SK-N-SH (cell line): ENCODE data around the gene DHRS4L2. TPM values are rescaled to one million over a fixed set of nuclear protein-coding genes. Genes with fewer than 3 reads are reported as not detected.

Experiments used
- CTCF ChIA-PET: fragments of 300-600, 350-600 bp; formaldehyde crosslinking; extraction: SDS; loops from one replicate; lab custom pipeline; 2021; lab: Yijun Ruan, JAX
- POLR2A ChIA-PET: fragments of 350-600 bp; sonication (Branson Sonifier 250); formaldehyde crosslinking; extraction: SDS; loops from one replicate; lab custom pipeline; 2020; ENCODE audit warnings: antibody characterized with exemption, inconsistent platforms; lab: Yijun Ruan, JAX
- DNase-seq: peaks from one replicate; pipeline ENCODE4 v3.0.0; 2012
- H2AFZ ChIP-seq: fragments of 200-600 bp; sonication (generic); 2 replicates; pipeline ENCODE4 v1.8.1; 2016; ENCODE audit warnings: antibody characterized with exemption, mild to moderate bottlenecking, low read depth
- H3F3A ChIP-seq: fragments of 200-600 bp; sonication (generic); replicated peaks from 2 replicates; pipeline ENCODE3; 2016; ENCODE audit warnings: antibody characterized with exemption, mild to moderate bottlenecking; ENCODE audit not compliant: insufficient read depth
- H3K27ac ChIP-seq, 2 experiments: fragments of 200-500 bp in 1 of 2; fragments of 200-600 bp in 1 of 2; sonication (Bioruptor generic) in 1 of 2; sonication (generic), shearing (Covaris generic) in 1 of 2; 2 replicates each; pipeline versions ENCODE4 v1.5.1 to v1.6.1; 2014 to 2016; ENCODE audit warnings: low read depth in 2 of 2, inconsistent platforms in 1 of 2, low read length in 1 of 2, mild to moderate bottlenecking in 1 of 2, mixed read lengths in 1 of 2
- H3K27me3 ChIP-seq: fragments of 200-600 bp; sonication (generic), shearing (Covaris generic); 2 replicates; pipeline ENCODE4 v1.6.1; 2016; ENCODE audit warnings: mixed run types; ENCODE audit not compliant: insufficient read depth
- H3K36me3 ChIP-seq, 2 experiments: fragments of 200-500 bp in 1 of 2; fragments of 200-600 bp in 1 of 2; sonication (Bioruptor generic) in 1 of 2; sonication (generic) in 1 of 2; replicated peaks in 1 of 2; 2 replicates each; pipeline versions ENCODE3 to v1.5.1; 2014 to 2016; ENCODE audit warnings: low read length in 1 of 2, mild to moderate bottlenecking in 1 of 2; ENCODE audit not compliant: insufficient read depth in 2 of 2, control insufficient read depth in 1 of 2
- H3K4me1 ChIP-seq, 2 experiments: fragments of 200-500 bp in 1 of 2; fragments of 200-600 bp in 1 of 2; sonication (Bioruptor generic) in 1 of 2; sonication (generic), shearing (Covaris generic) in 1 of 2; 2 replicates each; pipeline versions ENCODE4 v1.5.1 to v1.6.1; 2014 to 2016; ENCODE audit warnings: low read depth in 1 of 2, low read length in 1 of 2, mixed run types in 1 of 2; ENCODE audit not compliant: insufficient read depth in 2 of 2, control insufficient read depth in 1 of 2
- H3K4me2 ChIP-seq: fragments of 200-600 bp; sonication (generic), shearing (Covaris generic); 2 replicates; pipeline ENCODE4 v1.6.1; 2017; ENCODE audit warnings: mixed run types
- H3K4me3 ChIP-seq, 2 experiments: fragments of 200-500 bp in 1 of 2; fragments of 200-600 bp in 1 of 2; sonication (Bioruptor generic) in 1 of 2; sonication (generic), shearing (Covaris generic) in 1 of 2; 2 replicates each; pipeline versions ENCODE4 v1.5.1 to v1.8.1; 2014 to 2016; ENCODE audit warnings: low read depth in 2 of 2, inconsistent platforms in 1 of 2, low read length in 1 of 2, mild to moderate bottlenecking in 1 of 2, mixed read lengths in 1 of 2, moderate library complexity in 1 of 2
- H3K79me2 ChIP-seq: fragments of 200-600 bp; sonication (generic); 2 replicates; pipeline ENCODE4 v1.8.1; 2017; ENCODE audit warnings: mild to moderate bottlenecking; ENCODE audit not compliant: insufficient read depth
- H3K9ac ChIP-seq: fragments of 200-600 bp; sonication (generic); 2 replicates; pipeline ENCODE4 v1.6.1; 2017; ENCODE audit warnings: mixed run types
- H3K9me2 ChIP-seq: fragments of 200-600 bp; sonication (generic); 2 replicates; pipeline ENCODE4 v1.6.1; 2017; ENCODE audit warnings: mixed run types
- H3K9me3 ChIP-seq: fragments of 200-600 bp; sonication (generic); 2 replicates; pipeline ENCODE4 v1.6.1; 2017; ENCODE audit warnings: mixed run types, mild to moderate bottlenecking, moderate library complexity
- H4K20me1 ChIP-seq: fragments of 200-600 bp; sonication (generic); 2 replicates; pipeline ENCODE4 v1.6.1; 2017; ENCODE audit warnings: mild to moderate bottlenecking, mixed run types; ENCODE audit not compliant: insufficient read depth
- ELF1 ChIP-seq: IDR thresholded peaks from 2 replicates; pipeline ENCODE4 v1.4.0; 2012
- EP300 ChIP-seq, 2 experiments: IDR thresholded peaks; 2 replicates each; pipeline versions ENCODE4 v1.4.0 to v1.6.1; 2012; ENCODE audit warnings: borderline replicate concordance in 1 of 2, low read depth in 1 of 2, low read length in 1 of 2
- EZH2phosphoT487 ChIP-seq: fragments of 200-600 bp; sonication (generic); IDR thresholded peaks from 2 replicates; pipeline ENCODE4 v1.6.1; 2017; ENCODE audit warnings: low read depth, mixed run types, mild to moderate bottlenecking, antibody characterized with exemption, moderate library complexity, borderline replicate concordance
- FOSL2 ChIP-seq: IDR thresholded peaks from 2 replicates; pipeline ENCODE4 v1.4.0; 2012; ENCODE audit warnings: low read depth, mild to moderate bottlenecking, moderate library complexity, borderline replicate concordance
- FOXJ3 ChIP-seq: sonication (generic); formaldehyde crosslinking; IDR thresholded peaks from 2 replicates; pipeline ENCODE4 v1.5.1; 2020; ENCODE audit warnings: mild to moderate bottlenecking, missing genetic modification reagents
- GABPA ChIP-seq: IDR thresholded peaks from 2 replicates; pipeline ENCODE4 v1.4.0; 2012; ENCODE audit warnings: low read depth, mild to moderate bottlenecking
- GATA2 ChIP-seq: sonication (generic); formaldehyde crosslinking; IDR thresholded peaks from 2 replicates; pipeline ENCODE4 v1.5.0; 2020; ENCODE audit warnings: mild to moderate bottlenecking, missing genetic modification reagents
- JUND ChIP-seq: IDR thresholded peaks from 2 replicates; pipeline ENCODE4 v1.4.0; 2012
- MXI1 ChIP-seq: IDR thresholded peaks from 2 replicates; pipeline ENCODE4 v1.6.1; 2012; ENCODE audit warnings: mild to moderate bottlenecking, low read depth, low read length, improper control_type of control experiment
- NFIC ChIP-seq: IDR thresholded peaks from 2 replicates; pipeline ENCODE4 v1.4.0; 2012; ENCODE audit warnings: borderline replicate concordance
- RAD21 ChIP-seq: IDR thresholded peaks from 2 replicates; pipeline ENCODE4 v1.6.1; 2012; ENCODE audit warnings: mild to moderate bottlenecking, low read length
- RXRA ChIP-seq: IDR thresholded peaks from 2 replicates; pipeline ENCODE4 v1.4.0; 2012; ENCODE audit warnings: low read depth, mild to moderate bottlenecking, borderline replicate concordance
- SIN3A ChIP-seq: IDR thresholded peaks from 2 replicates; pipeline ENCODE4 v1.6.1; 2012; ENCODE audit warnings: low read depth, mild to moderate bottlenecking, low read length, moderate library complexity, borderline replicate concordance
- SMC3 ChIP-seq: IDR thresholded peaks from 2 replicates; pipeline ENCODE4 v1.6.1; 2012; ENCODE audit warnings: low read depth, low read length, improper control_type of control experiment
- TCF12 ChIP-seq: IDR thresholded peaks from 2 replicates; pipeline ENCODE4 v1.4.0; 2012
- TEAD4 ChIP-seq: IDR thresholded peaks from 2 replicates; pipeline ENCODE4 v1.4.0; 2012; ENCODE audit warnings: mild to moderate bottlenecking, borderline replicate concordance; ENCODE audit not compliant: insufficient read depth
- WGBS: methylation state at CpG from one replicate; pipeline ENCODE4 v1.1.6; 2017; ENCODE audit warnings: low lambda C conversion rate; 5-methylcytosine and 5-hydroxymethylcytosine counted together
- polyA plus RNA-seq, 3 experiments: library from polyadenylated mRNA; depleted of rRNA; stranded (reverse); fragments of >200 nt; gene quantifications; 2 replicates each; pipeline ENCODE4 v1.2.3, GENCODE V29; 2012
- TF ChIP-seq, protein P1 (sequence below): IDR thresholded peaks from 2 replicates; pipeline ENCODE4 v1.6.1; 2012; ENCODE audit warnings: mild to moderate bottlenecking, low read depth, low read length, moderate library complexity
- TF ChIP-seq, protein P2 (sequence below): fragments of 150-350 bp; IDR thresholded peaks from 2 replicates; pipeline ENCODE4 v1.6.1; 2017; ENCODE audit warnings: antibody characterized with exemption, low read length, low read depth, borderline replicate concordance
- TF ChIP-seq, protein P3 (sequence below): IDR thresholded peaks from 2 replicates; pipeline ENCODE4 v1.4.0; 2012; ENCODE audit warnings: low read depth, borderline replicate concordance
- TF ChIP-seq, protein P4 (sequence below): fragments of 200-600 bp; sonication (generic); IDR thresholded peaks from 2 replicates; pipeline ENCODE4 v1.6.1; 2017; ENCODE audit warnings: antibody characterized with exemption, mild to moderate bottlenecking, moderate library complexity
- TF ChIP-seq, protein P5 (sequence below): IDR thresholded peaks from 2 replicates; pipeline ENCODE4; 2012

DHRS4L2 gene
- polyA plus RNA-seq, 1 of the 3 experiments (the other 2 are of a cell fraction): 14.6 TPM

DNA sequence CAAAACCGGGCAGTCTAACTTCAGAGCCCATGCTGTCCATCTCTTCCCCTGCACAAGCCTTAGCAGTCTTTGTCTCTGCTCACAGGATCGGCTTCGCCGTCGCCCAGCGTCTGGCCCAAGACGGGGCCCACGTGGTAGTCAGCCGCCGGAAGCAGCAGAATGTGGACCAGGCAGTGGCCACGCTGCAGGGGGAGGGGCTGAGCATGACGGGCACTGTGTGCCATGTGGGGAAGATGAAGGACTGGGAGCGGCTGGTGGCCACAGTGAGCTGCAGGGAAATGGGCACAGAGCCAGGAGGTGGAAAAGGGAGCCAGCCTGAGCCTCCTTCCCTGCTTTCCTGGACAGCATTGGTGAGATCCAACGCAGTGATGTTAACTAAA is 48.9 kb downstream of the DHRS4L2 start:
- Histone ChIP-seq H3K27ac (no peak overlapping the region), H3K4me2 (no peak overlapping the region), H3K4me3 (no peak overlapping the region), H3K9me2 (no peaks in the 10 kb centered on the region), H3K4me1 (peaks cover 0 to 5% of the 10 kb centered on the region in 2 experiments; a peak in 1 of 4 replicates), H3K9ac (no peak overlapping the region), H2AFZ (no peak overlapping the region), H3K9me3 (no peaks in the 10 kb centered on the region), H3F3A (peaks cover 6% of the 10 kb centered on the region), H3K79me2 (no peaks in the 10 kb centered on the region), H3K36me3 (no peaks in the 10 kb centered on the region), H4K20me1 (no peaks in the 10 kb centered on the region), H3K27me3 (no peaks in the 10 kb centered on the region)
- CTCF ChIA-PET: no interaction called here
- POLR2A ChIA-PET: interaction anchor here (1.2 kb wide), 1 partner anchor 44 kb away, joined by 4 read pairs; no protein-coding TSS in a partner anchor
- 82% methylated on average over 14 of the region's 14 CpGs for WGBS
- TF ChIP-seq RXRA (no peak), MXI1 (no peak)
- DNase-seq: no peak

DNA sequence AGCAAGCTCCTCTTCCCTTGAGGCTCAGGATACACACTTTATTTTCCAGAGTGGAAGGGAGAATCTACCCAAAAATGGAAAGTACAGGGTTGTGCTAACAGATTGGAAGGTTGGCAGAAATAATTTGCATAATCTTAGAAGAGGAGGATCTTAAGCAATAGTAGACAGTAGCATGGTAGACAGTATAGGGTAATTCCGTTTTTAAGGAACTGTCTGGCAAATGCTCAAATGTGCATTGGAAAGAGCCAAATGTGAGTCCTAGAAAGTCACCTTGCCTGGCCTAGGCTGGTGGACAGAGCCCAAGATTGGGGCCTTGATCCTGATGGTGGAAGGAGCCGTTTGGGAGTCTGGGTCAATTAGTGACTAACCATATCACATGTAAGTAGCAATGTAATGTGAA is 50.0 kb downstream of the DHRS4L2 start:
- no peaks in the 10 kb centered on the region for H3K27me3 ChIP-seq
- CTCF ChIA-PET: no interaction called here
- H4K20me1 ChIP-seq: no peaks in the 10 kb centered on the region
- H3K4me2 ChIP-seq: no peak overlapping the region
- H3K4me3 ChIP-seq: no peak overlapping the region
- no peak for DNase-seq
- WGBS: 60% methylated on average over 2 of the region's 2 CpGs
- no peak overlapping the region for H2AFZ ChIP-seq
- H3K4me1 ChIP-seq: peaks cover 0 to 5% of the 10 kb centered on the region in 2 experiments; a peak in 1 of 4 replicates
- no peak overlapping the region for H3K9ac ChIP-seq
- POLR2A ChIA-PET: interaction anchor here (1.2 kb wide), 1 partner anchor 43 kb away, joined by 4 read pairs; no protein-coding TSS in a partner anchor
- H3F3A ChIP-seq: peaks cover 6% of the 10 kb centered on the region
- no peak overlapping the region for H3K27ac ChIP-seq
- no peaks in the 10 kb centered on the region for H3K79me2 ChIP-seq
- TF ChIP-seq EP300 (IDR thresholded peaks at IDR 0.05; ENCODE audit: borderline replicate concordance in 1 of 2, low read depth in 1 of 2, low read length in 1 of 2) (no peak), FOXJ3 (CRISPR knock-in tag) (no peak), NFIC (no peak), FOSL2 (no peak), ELF1 (no peak), TEAD4 (no peak), SIN3A (no peak), GATA2 (no peak), JUND (no peak), SMC3 (no peak), TCF12 (no peak), GABPA (no peak), RAD21 (no peak), EZH2phosphoT487 (no peak)
- TF ChIP-seq, protein P1, sequence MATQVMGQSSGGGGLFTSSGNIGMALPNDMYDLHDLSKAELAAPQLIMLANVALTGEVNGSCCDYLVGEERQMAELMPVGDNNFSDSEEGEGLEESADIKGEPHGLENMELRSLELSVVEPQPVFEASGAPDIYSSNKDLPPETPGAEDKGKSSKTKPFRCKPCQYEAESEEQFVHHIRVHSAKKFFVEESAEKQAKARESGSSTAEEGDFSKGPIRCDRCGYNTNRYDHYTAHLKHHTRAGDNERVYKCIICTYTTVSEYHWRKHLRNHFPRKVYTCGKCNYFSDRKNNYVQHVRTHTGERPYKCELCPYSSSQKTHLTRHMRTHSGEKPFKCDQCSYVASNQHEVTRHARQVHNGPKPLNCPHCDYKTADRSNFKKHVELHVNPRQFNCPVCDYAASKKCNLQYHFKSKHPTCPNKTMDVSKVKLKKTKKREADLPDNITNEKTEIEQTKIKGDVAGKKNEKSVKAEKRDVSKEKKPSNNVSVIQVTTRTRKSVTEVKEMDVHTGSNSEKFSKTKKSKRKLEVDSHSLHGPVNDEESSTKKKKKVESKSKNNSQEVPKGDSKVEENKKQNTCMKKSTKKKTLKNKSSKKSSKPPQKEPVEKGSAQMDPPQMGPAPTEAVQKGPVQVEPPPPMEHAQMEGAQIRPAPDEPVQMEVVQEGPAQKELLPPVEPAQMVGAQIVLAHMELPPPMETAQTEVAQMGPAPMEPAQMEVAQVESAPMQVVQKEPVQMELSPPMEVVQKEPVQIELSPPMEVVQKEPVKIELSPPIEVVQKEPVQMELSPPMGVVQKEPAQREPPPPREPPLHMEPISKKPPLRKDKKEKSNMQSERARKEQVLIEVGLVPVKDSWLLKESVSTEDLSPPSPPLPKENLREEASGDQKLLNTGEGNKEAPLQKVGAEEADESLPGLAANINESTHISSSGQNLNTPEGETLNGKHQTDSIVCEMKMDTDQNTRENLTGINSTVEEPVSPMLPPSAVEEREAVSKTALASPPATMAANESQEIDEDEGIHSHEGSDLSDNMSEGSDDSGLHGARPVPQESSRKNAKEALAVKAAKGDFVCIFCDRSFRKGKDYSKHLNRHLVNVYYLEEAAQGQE: no peak
- TF ChIP-seq, protein P2, sequence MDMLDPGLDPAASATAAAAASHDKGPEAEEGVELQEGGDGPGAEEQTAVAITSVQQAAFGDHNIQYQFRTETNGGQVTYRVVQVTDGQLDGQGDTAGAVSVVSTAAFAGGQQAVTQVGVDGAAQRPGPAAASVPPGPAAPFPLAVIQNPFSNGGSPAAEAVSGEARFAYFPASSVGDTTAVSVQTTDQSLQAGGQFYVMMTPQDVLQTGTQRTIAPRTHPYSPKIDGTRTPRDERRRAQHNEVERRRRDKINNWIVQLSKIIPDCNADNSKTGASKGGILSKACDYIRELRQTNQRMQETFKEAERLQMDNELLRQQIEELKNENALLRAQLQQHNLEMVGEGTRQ: no peak
- TF ChIP-seq, protein P3, sequence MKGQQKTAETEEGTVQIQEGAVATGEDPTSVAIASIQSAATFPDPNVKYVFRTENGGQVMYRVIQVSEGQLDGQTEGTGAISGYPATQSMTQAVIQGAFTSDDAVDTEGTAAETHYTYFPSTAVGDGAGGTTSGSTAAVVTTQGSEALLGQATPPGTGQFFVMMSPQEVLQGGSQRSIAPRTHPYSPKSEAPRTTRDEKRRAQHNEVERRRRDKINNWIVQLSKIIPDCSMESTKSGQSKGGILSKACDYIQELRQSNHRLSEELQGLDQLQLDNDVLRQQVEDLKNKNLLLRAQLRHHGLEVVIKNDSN: no peak
- TF ChIP-seq, protein P4, sequence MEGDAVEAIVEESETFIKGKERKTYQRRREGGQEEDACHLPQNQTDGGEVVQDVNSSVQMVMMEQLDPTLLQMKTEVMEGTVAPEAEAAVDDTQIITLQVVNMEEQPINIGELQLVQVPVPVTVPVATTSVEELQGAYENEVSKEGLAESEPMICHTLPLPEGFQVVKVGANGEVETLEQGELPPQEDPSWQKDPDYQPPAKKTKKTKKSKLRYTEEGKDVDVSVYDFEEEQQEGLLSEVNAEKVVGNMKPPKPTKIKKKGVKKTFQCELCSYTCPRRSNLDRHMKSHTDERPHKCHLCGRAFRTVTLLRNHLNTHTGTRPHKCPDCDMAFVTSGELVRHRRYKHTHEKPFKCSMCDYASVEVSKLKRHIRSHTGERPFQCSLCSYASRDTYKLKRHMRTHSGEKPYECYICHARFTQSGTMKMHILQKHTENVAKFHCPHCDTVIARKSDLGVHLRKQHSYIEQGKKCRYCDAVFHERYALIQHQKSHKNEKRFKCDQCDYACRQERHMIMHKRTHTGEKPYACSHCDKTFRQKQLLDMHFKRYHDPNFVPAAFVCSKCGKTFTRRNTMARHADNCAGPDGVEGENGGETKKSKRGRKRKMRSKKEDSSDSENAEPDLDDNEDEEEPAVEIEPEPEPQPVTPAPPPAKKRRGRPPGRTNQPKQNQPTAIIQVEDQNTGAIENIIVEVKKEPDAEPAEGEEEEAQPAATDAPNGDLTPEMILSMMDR: no peak
- TF ChIP-seq, protein P5, sequence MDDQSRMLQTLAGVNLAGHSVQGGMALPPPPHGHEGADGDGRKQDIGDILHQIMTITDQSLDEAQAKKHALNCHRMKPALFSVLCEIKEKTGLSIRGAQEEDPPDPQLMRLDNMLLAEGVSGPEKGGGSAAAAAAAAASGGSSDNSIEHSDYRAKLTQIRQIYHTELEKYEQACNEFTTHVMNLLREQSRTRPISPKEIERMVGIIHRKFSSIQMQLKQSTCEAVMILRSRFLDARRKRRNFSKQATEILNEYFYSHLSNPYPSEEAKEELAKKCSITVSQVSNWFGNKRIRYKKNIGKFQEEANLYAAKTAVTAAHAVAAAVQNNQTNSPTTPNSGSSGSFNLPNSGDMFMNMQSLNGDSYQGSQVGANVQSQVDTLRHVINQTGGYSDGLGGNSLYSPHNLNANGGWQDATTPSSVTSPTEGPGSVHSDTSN: no peak
- no peaks in the 10 kb centered on the region for H3K9me2 ChIP-seq
- H3K9me3 ChIP-seq: no peaks in the 10 kb centered on the region
- no peaks in the 10 kb centered on the region for H3K36me3 ChIP-seq
